Stimulated activated CD4-positive, alpha-beta T cell treated with anti-CD3 and anti-CD28 coated beads, Interleukin-4, amount 100 ng/mL, for 1 hour (primary cell): ENCODE data around the gene ANXA2R.
"Not testable (repeated sequence)": the region's sequence is repeated elsewhere in the genome, so short reads cannot be mapped to it uniquely, and the experiment has no call there.

Source experiments
- DNase-seq: peaks from one replicate; pipeline ENCODE4 v3.0.0-alpha.2; 2020

Gene ANXA2R, protein sequence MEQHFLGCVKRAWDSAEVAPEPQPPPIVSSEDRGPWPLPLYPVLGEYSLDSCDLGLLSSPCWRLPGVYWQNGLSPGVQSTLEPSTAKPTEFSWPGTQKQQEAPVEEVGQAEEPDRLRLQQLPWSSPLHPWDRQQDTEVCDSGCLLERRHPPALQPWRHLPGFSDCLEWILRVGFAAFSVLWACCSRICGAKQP

DNA sequence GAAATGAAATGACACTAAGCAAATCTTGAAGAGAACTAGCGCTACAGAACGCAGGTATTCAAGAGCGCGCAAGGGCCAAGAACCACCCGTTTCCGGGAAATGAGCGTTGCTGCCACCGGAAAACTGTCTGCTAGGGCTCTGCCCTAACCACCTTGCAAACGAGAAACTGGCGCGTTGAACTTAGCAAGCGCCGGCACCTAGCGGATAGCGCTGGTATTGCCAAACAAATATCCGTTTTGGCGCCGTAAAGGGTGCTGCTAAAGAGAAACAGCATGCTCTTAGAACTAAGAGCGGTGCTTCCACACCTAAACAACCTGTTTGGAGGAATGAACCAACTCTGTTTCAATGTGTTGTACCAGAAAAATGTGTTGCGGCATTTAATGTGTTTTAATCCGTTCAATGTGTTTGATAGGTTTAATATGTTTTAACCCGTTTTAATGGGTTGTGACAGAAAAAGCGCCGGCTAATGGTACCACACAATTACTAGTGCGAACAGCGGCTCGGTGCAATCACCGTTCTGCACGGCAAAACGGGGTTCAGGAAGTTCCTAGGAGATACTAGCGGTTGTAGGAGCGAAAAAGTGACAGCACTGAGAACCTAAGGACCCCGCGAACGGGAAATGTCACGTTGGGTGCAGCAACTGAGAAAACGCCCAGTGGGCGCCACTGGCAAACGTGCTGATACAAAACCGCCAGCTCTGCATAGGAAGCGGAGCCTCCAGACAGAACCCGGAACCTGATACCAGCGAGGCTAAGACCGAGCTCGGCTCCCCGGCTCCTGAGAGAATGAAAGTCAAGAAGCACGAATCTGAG lies at the start of gene ANXA2R:
TSS of gene ANXA2R (minus strand) at position 33 of the 812 bp plus-strand sequence. CDS start 273 bp downstream, outside the sequence.
- DNase-seq = peak; percentile 87

DNA sequence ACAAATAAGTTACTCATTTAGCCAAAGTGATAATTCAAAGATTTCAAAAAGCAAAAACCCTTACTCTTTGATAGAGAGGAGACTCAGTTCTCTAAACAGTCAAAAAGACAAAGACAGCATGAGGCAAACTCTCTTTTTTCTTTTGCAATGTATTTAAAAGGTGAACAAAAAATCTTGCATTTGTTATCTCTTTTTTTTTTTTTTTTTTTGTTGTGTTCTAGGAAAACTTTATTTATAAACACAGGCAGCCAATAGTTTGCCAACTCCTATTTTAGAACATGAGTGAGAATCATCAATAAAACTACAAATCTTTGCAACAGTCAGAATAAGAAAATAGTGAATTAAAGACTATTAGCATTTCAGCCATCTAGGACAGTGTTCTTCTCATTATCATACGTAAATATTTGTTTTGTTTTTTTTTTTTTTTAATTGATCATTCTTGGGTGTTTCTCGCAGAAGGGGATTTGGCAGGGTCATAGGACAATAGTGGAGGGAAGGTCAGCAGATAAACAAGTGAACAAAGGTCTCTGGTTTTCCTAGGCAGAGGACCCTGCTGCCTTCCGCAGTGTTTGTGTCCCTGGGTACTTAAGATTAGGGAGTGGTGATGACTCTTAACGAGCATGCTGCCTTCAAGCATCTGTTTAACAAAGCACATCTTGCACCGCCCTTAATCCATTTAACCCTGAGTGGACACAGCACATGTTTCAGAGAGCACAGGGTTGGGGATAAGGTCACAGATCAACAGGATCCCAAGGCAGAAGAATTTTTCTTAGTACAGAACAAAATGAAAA lies 46.2 kb upstream of the ANXA2R start:
- not testable (repeated sequence) for DNase-seq

DNA sequence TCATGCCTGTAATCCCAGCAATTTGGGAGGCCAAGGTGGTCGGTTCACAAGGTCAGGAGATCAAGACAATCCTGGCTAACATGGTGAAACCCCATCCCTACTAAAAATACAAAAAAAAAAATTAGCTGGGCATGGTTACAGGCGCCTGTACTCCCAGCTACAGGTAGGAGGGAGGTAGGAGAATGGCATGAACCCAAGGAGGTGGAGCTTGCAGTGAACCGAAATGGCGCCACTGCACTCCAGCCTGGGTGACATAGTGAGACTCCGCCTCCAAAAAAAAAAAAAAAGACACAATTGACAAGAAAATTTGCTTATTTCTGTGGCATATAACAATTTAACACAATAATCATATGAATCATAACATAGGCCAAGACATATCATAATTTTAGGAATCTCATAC lies 45.3 kb upstream of the ANXA2R start:
- DNase-seq = no peak

DNA sequence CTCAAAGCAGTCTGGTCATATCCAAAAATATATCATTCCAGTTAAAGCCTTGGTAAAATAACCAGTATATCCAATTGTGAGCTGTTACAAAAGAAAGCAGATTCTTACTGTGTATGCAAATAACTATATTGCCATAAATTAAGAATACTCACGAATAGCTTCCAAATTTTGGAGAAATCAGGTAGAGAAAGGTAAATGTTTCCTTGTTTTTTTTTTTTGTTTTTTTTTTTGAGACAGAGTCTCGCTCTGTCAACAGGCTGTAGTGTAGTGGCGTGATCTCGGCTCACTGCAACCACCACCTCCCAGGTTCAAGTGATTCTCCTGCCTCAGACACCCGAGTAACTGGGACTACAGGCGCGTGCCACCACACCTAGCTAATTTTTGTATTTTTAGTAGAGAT lies 44.3 kb upstream of the ANXA2R start:
- not testable (repeated sequence) for DNase-seq

DNA sequence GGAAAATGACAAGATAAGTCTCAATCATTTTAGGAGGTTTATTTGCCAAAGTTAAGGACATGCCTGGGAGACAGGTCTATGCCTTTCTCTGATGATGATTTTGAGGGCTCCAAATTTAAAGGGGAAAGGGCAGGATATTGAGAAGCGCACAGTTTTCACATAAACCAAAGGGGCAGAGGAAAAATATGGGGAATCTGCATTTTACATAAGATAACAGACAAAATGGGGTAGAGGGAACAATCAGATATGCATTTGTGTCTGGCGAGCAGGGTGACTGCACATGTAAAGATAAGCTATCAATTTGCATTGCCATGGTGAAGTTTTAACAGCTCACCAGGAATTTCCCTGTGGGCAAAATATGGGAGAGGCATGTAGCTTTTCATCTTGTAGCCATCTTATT lies 41.2 kb upstream of the ANXA2R start:
- not testable (repeated sequence) for DNase-seq

DNA sequence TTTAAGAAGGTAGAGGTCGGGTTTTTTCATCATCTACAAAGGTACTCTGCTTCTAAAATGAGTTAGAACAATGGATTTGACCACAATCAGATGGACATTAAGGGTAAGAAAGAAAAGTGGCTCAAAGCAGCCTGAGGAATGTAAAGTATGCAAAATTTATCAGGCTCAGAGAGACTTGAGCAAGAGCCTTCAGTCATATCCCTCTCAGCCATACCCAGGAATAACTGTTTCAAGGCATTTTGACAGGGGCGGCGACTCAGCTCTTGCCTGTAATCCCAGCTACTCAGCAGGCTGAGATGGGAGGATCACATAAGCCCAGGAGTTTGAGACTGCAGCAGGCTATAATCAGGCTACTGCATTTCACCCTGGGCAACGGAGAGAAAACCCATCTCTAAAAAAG lies 38.8 kb upstream of the ANXA2R start:
- no peak for DNase-seq

DNA sequence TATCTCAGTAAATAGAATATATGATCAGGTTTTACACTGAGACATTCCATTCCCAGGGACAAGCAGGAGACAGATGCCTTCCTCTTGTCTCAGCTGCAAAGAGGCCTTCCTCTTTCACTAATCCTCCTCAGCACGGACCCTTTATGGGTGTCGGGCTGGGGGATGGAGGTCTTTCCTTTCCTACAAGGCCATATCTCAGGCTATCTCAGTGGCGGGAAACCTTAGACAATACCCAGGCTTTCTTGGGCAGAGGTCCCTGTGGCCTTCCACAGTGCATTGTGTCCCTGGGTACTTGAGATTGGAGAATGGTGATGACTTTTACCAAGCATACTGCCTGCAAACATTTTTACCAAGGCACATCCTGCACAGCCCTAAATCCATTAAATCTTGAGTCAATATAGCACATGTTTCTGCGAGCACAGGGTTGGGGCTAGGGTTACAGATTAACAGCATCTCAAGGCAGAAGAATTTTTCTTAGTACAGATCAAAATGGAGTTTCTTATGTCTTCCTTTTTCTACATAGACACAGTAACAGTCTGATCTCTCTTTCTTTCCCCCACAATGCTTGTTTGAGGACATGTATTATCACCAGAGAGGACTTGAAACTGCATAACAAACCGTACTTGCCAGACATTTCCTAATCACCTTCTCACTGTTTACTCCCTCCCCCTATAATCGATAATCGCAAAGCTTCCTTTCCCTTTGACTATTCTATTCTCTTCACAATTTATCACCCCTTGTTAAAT lies 37.5 kb upstream of the ANXA2R start:
- not testable (repeated sequence) for DNase-seq

DNA sequence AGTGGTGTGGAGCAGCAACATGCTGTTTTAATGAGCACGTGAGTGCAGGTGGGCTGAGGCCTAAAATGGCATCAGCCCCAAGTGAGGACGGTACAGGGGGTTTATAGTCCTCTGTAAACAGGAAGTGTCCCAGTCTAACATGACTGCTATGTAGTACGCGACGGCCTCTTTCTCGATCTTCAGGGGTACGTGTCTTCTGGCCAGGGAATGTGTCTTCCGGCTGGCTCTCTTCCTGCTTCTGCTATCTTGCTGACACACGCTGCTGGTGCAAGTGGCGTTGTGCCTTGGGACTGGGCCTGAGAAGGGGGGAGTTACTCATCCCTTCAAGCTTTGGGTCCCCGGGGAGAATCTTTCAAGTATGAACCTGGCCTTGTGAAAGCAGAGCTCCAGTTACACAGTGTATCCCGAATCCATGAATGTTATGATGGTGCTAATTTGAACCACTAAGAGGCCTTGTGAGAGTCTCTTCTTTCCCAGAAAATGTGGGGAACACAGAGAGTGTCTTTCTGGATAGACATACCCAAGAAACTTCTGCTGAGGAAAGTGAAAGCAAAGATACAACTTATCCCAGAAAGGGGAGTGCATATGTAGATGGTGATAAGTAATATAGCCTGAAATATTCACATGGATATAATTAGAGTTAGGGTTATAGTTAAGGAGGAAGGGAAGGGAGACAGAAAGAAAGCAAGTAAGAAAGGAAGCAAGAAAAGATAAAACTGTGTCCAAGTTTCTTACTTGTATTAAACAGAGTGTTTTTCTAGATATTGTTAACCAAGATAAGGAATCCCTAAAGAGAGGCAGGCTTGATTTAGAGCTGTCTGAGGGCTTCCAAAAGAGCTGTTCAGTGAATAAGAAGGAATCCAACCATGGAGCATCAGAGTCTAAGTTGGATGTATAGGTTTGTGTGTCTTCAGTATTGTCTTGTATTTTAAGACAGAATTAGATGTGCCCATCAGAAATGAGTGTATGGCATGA lies 35.5 kb upstream of the ANXA2R start:
- DNase-seq = no peak

DNA sequence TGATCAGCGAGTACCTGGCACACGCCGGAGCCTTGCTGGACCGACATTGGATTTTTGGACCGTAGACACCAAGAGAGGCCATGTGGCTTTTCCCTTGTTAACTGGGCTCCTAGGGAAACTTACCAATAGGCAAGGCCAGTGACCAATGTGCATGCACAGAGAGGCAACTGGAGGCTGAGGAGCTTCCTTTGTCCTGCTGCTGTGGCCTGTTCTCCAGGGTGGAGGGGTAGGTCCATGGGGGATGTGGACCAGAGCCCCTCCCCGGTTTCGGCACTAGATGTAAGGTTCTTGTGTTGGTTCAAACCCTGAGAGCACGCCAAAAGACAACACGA lies 34.8 kb upstream of the ANXA2R start:
- no peak for DNase-seq

DNA sequence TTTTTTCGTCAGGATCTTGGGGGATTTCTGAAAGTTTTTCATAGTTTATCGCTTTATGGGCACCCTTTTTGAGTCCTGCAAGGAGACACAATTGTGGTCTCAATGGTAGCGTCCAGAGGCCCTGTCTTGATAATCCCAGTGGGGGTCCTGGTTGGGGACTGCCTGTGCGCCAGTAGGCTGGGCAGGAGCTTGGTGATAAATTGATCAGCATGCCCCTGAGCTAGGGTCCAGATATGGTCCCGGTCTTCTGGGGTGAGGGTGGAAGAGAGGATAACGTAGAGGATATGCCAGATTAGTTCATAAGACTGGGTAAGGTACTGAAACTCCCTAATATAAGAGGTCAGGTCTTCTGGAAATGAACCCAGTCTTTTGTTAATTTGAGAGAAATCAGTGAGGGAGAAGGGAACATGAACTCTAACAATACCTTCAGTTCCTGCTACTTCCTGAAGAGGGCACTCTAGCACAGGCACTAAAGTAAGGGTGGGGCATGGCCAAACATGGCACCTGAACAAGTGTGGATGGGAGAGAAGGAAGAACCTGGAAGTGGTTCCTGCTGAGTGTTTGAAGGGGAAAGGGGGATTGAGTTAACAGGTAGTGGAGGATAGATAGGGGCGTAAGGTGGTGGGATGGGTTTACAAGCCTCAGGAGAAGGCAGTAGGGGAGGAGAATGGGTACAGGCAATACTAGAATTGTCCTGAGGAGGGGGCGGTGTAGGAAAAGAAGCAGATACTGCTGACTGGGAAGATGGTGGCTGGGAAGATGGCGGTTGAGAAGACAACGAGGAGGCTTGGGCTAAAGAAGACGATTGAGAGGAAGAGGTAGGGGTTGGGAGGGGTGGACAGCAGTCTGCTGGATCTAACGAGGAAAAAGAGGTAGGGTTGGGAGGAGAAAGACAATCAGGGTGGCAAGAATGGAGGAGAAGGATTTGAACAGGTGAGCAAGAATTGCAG lies 33.8 kb upstream of the ANXA2R start:
- DNase-seq = no peak

DNA sequence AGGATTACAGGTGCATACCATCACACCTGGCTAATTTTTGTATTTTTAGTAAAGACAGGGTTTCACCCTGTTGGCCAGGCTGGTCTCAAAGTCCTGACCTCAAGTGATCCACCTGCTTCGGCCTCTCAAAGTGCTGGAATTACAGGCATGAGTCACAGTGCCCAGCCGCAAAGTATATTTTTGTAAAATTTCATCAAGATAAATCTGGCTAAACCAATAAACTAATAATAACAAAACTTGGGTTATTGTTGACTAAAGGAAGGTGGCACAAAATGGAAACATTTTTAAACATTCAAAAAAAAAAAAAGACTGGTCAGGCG lies 29.2 kb upstream of the ANXA2R start:
- DNase-seq = not testable (repeated sequence)

DNA sequence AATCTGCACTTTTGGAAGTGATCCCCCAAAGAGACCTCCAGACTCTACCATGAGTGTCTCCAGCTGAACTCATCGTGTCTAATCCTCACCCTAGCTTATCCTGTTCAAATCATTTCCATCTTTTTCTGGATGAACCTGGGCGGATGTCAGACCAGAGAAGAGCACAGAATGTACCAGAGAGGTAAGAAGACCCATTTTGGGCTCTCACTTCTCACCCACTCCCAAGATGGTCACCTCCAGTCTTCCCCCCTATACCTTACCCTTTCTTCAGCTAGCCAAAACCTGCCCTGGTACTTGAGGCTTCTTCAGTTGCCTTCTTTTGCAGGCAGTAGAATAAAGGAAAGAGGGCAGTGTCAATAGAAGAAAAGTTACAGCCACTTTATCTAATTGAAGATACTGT lies 27.9 kb upstream of the ANXA2R start:
- DNase-seq = no peak

DNA sequence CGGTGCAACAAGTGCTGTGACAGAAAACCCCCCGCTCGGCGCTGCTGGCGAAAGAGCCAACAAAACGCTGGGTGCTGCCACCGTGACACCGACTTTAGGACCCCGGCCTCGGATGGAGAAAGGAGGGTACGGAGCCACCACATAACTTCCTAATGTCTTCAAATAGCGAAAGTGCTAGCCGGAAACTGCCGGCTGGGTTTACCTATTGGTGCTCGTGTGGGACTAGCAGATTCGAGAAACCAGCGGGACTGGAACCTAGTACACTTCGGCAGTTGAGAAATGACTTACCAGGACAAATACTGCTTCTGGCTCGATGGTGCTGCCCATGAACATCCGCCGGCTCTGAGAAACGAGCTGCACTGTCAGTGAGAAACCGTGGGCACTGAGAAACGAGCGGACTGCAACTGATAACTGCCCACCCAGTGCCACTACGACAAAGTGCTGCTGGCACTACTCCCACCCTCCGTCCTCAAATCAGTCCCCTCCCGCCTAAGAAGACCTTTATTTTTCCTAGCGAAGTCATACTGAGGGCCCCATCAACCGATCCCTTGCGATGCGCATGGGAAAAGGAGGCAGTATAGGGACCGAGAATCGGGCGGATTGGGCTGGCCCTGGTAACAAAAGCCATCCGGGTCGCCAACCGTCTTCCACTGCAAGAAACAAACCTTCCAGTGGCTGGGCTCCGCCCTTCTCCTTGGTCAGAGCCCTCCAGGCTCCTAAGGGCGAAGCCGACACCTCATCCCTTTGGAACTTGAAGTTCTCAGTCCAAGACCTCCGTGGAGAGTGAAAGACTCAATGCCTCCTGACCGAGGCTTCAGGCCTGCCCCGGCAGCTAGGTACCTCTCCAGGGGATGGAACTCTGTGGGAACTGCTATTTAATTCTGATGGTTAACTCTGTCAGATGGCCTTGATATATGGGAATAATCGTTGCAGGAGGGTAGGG lies 27.0 kb upstream of the ANXA2R start:
- peak; percentile 90 for DNase-seq

DNA sequence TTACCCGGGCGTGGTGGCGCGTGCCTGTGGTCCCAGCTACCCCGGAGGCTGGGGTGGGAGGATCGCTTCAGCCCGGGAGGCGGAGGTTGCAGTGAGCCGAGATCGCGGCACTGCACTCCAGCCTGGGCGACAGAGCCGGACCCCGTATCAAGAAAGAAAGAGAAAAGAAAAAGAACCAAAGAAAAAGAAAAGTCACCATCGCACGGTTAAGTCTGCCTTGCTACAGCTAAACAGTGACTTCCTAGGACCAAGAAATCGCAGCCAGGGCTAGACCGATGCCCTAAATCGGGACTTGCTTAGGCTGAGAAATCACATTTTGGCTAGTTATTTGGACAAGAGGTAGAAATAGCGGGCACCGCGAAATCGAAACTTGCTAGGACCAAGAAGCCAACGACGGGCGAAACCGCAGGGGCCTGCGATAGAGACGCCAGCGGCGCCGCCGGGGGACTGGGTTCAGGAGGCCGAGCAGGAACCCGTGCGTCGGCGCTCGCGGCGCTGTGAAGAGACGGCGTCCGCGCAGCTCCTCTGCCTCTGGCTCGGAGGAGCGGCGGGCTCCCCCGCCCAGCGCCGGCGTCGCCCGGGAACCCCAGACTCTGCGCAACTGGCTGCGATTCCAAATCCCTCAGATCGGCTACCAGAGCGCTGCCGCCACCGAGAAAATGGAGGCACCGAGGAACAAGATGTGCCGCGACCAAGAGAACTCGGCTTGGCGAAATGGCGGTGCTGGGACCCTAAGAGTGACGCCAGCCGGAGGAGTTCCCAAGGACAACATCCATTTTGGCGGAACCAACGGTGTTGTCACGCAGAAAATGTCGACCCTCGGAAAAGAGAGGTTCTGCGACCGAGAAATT lies 26.1 kb upstream of the ANXA2R start:
- DNase-seq = peak; percentile 70

DNA sequence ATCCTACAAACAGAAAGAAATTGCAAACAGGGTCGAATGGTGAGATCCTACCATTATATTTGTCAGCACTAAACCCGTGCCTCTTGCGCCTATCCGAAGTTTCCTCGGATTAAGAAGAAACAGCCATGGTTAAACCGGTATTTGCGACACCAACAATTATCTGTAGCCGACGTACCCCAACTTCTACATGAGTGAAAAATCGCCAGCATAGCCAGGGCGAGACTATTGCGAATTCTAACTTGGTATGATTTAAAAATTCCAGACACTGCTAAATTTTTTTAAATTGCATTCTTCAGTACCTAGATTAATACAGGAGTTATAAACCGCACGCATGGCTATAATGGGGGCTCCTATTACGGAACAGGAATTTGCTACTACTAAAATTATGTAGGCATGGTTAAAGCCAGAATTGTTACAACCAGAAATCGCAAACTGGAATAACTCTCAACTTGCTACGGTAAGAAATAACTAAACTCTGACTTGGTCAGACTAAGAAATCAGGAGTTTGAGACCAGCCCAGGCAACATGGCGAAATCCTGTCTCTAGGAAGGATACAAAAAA lies 25.3 kb upstream of the ANXA2R start:
- DNase-seq = no peak

DNA sequence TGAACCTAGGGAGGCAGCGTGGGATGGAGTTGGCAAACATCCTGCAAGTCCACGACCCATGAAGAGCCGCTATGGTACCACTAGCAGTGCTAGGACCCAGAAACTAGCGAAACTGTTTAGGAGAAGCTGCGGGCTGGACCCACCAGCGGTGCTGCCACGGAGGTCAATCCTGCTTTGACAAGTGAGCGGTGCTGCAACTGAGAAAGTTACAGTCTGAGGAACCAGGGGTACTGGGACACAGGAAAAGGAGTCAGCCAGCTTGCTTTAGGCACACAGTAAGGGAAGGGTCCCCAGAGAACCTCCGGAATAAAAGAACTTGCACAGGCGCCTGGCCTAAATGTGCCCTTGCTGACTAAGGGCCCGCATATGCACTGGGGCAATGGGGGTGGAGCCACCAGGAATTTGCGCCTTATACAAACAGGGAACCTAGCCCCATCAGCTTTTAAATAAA lies 23.6 kb upstream of the ANXA2R start:
- DNase-seq = no peak

DNA sequence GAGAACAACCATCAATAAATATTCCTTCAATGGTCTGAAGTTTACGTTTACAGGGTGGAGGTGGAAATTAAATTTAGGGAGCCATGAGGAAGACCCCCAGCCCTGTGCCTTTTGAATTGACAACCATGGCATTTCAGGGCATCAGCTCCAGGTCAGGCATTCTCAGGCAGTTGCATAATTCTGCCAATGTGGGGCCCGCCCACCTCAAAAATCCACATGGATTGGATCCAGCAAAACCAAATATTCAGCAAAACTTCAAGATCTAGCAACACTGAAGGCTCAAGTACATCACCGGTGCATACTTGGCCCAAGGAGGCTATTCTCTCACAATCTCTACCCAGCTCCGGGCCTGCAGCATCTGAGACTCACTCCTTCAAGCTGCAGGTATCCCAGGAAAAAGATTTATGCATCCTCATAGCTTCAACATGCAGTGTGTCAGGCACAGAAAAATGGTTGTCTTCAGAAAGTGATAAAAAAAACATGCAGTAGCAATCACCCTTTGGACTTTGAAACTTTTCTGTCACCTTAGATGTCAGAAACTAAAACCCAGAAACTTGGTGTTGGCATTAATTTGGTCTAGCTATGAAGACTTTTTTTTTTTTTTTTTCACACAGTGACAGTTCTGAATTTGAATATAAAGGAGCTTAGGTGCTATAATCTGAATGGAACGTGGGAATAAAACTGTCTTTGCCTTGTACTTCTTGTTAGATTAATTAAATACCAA lies 21.4 kb upstream of the ANXA2R start:
- DNase-seq = no peak

DNA sequence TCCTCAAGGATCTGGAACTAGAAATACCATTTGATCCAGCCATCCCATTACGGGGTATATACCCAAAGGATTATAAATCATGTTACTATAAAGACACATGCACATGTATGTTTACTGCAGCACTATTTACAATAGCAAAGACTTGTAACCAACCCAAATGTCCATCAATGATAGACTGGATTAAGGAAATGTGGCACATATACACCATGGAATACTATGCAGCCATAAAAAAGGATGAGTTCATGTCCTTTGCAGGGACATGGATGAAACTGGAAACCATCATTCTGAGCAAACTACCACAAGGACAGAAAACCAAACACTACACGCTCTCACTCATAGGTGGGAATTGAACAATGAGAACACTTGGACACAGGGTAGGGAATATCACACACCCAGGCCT lies 19.9 kb upstream of the ANXA2R start:
- not testable (repeated sequence) for DNase-seq
